Ovary (tissue), 9 donors: ENCODE results near the gene AOC2. TPM values are rescaled to one million over a fixed set of nuclear protein-coding genes. Genes with fewer than 3 reads are reported as not detected.
"Not testable (repeated sequence)": the region's sequence is repeated elsewhere in the genome, so short reads cannot be mapped to it uniquely, and the experiment has no call there.

Source experiments
- DNase-seq, 5 donors: peaks; one replicate each; pipeline ENCODE4 v3.0.0-alpha.2; 2019 to 2020
- H3K27ac ChIP-seq, 2 donors: fragments of 200-600 bp; one replicate each; pipeline versions ENCODE4 v1.5.1 to v1.8.0; 2019 to 2022
- H3K27me3 ChIP-seq: fragments of 200-600 bp; one replicate; pipeline ENCODE4 v1.8.0; 2022
- H3K36me3 ChIP-seq: fragments of 200-600 bp; sonication (generic); one replicate; pipeline ENCODE4 v1.5.1; 2019
- H3K4me1 ChIP-seq: one replicate; pipeline ENCODE4 v1.8.1; 2013; ENCODE audit warnings: mild to moderate bottlenecking, moderate library complexity; ENCODE audit not compliant: insufficient read depth
- H3K4me3 ChIP-seq: fragments of 200-600 bp; sonication (generic); one replicate; pipeline ENCODE4 v1.5.1; 2017
- H3K9me3 ChIP-seq, 2 donors: fragments of 200-600 bp in 1 of 2; sonication (generic) in 1 of 2; one replicate each; pipeline versions ENCODE4 v1.5.1 to v1.8.1; 2013 to 2019; ENCODE audit warnings: mild to moderate bottlenecking in 1 of 2, moderate library complexity in 1 of 2
- EP300 ChIP-seq: sonication (generic); formaldehyde crosslinking; IDR thresholded peaks from one replicate; pipeline ENCODE4 v1.6.1; 2017; ENCODE audit warnings: antibody characterized with exemption
- POLR2A ChIP-seq: fragments of 450-650 bp; IDR thresholded peaks from one replicate; pipeline ENCODE4 v1.6.1; 2017; ENCODE audit warnings: antibody characterized with exemption, mild to moderate bottlenecking, moderate library complexity
- WGBS, 3 donors: extraction: QIAGEN DNeasy Blood & Tissue Kit in 1 of 3; methylation state at CpG; one replicate each; pipeline versions ENCODE4 v1.1.5 to v1.1.7; 2013 to 2017; 5-methylcytosine and 5-hydroxymethylcytosine counted together
- intact Hi-C, 4 donors: fragments of 100-400 bp; cut with DNase I; formaldehyde crosslinking; loops; one replicate each; pipeline versions ENCODE4 v1.11.0 to v1.15.1; 2022 to 2023
- microRNA-seq, 3 donors: library from miRNA; unstranded; fragments of <30 nt; microRNA quantifications; one replicate each; pipeline versions ENCODE4 to v1.2.0, GENCODE V29; 2019 to 2020
- polyA plus RNA-seq, 2 donors: library from polyadenylated mRNA; stranded (reverse); fragments of 200-250 nt in 1 of 2; fragments of 350-450 nt in 1 of 2; fragmentation: Illumina TruSeq in 1 of 2; extraction: RNeasy Lipid Tissue Mini Kit (QIAGEN cat#74804) in 1 of 2; gene quantifications; one replicate each; pipeline ENCODE4 v1.2.3, GENCODE V29; 2013 to 2014
- small RNA-seq: library from RNA; depleted of rRNA; stranded (forward); fragments of <200 nt; gene quantifications from one replicate; pipeline ENCODE3, GENCODE V24; 2016
- total RNA-seq, 7 donors: library from RNA; depleted of rRNA in 2 of 7; stranded (reverse); fragments of >200 nt in 2 of 7; fragmentation: NEBNext Ultra II Directional in 3 of 7; extraction: Animal tissue kit (Norgen Biotek cat#: 25700) in 3 of 7; gene quantifications; one replicate each; pipeline versions ENCODE4 v1.1.0 to v1.2.4, GENCODE V29; 2016 to 2023
- TF ChIP-seq, protein P1 (sequence below), 3 donors: fragments of 450-650 bp in 2 of 3; fragments of 200-600 bp in 1 of 3; IDR thresholded peaks; one replicate each; pipeline versions ENCODE4 v1.5.1 to v1.8.0; 2016 to 2022; ENCODE audit warnings: antibody characterized with exemption in 3 of 3, mild to moderate bottlenecking in 1 of 3
- donor health status: DM: no; HTN: no; CAD: no; lungs with moderate emphysema.
- donor health status: DM: no; HTN: no; CAD: no.
- donor health status: Bipolar disorder and iron deficiency.
- donor health status: DM: yes; HTN: yes; CAD: no.
- donor health status: DM: no; HTN: no; CAD: no.
- donor health status: DM: yes; HTN: yes; CAD: no.

AOC2 gene
- total and polyA plus RNA-seq, 9 donors: 0.40 to 6.3 (median 1.3) TPM

- Histone ChIP-seq H3K27me3 (no peaks in the 10 kb centered on the region), H3K4me3 (no peak overlapping the region), H3K36me3 (no peaks in the 10 kb centered on the region), H3K9me3 (no peaks in the 10 kb centered on the region), H3K27ac (no peak overlapping the region), H3K4me1 (peaks cover 3% of the 10 kb centered on the region)
- TF ChIP-seq EP300 (no peak), POLR2A (no peak)
- TF ChIP-seq, protein P1, sequence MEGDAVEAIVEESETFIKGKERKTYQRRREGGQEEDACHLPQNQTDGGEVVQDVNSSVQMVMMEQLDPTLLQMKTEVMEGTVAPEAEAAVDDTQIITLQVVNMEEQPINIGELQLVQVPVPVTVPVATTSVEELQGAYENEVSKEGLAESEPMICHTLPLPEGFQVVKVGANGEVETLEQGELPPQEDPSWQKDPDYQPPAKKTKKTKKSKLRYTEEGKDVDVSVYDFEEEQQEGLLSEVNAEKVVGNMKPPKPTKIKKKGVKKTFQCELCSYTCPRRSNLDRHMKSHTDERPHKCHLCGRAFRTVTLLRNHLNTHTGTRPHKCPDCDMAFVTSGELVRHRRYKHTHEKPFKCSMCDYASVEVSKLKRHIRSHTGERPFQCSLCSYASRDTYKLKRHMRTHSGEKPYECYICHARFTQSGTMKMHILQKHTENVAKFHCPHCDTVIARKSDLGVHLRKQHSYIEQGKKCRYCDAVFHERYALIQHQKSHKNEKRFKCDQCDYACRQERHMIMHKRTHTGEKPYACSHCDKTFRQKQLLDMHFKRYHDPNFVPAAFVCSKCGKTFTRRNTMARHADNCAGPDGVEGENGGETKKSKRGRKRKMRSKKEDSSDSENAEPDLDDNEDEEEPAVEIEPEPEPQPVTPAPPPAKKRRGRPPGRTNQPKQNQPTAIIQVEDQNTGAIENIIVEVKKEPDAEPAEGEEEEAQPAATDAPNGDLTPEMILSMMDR (IDR thresholded peaks at IDR 0.05): no peak
- intact Hi-C loops: no loop called here
- DNase-seq: peak; percentile 34 to 71 (median 66)
- WGBS, 3 donors: 1 to 4% (median 2%) methylated on average over 2 of the region's 2 CpGs
These were observed 50.8 kb downstream of the AOC2 start for GRCh38 chr17:42895185-42895555.

DNA sequence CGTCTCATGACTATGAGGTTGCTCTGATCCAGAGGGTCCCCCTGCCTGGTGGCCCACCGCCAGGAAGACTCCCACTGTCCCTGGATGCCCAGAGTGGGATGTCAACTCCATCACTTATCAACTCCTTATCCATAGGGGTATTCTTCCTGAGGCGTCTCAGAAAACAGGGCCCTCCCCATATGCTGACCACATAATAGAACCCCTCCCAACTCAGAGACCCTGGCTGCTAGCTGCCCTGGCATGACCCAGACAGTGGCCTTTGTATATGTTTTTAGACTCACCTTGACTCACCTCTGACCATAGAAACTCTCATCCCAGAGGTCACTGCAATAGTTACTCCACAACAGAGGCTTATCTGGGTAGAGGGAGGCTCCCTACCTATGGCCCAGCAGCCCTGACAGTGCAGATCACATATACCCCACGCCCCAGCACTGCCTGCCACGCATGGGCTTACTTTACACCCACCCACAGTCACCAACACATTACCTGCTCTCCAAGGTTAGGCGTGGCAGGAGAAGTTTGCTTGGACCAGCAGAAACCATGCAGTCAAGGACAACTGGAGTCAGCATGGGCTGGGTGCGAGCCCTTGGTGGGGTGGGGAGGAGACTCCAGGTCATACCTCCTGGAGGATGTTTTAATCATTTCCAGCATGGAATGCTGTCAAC is 53.9 kb downstream of the AOC2 start:
- intact Hi-C loops: no loop called here
- TF ChIP-seq POLR2A: no peak
- H3K27me3 ChIP-seq: no peaks in the 10 kb centered on the region
- no peaks in the 10 kb centered on the region for H3K9me3 ChIP-seq
- DNase-seq: no peak
- no peak overlapping the region for H3K4me3 ChIP-seq
- no peak overlapping the region for H3K27ac ChIP-seq
- no peaks in the 10 kb centered on the region for H3K4me1 ChIP-seq
- H3K36me3 ChIP-seq: no peaks in the 10 kb centered on the region
- 83 to 88% (median 87%) methylated on average over 7 of the region's 7 CpGs for WGBS, 3 donors

- H3K27me3 ChIP-seq, H3K4me3 ChIP-seq, H3K9me3 ChIP-seq, H3K4me1 ChIP-seq, H3K36me3 ChIP-seq, intact Hi-C loops, H3K27ac ChIP-seq, DNase-seq: not testable (repeated sequence)
- 72 to 80% (median 77%) methylated on average over 3 of the region's 3 CpGs for WGBS, 3 donors
These were observed 55.6 kb downstream of the AOC2 start for GRCh38 chr17:42899981-42900380.

Small RNA genes lying within 50 kb of the gene (microRNA-seq; reads per million reads assigned to microRNA genes)
- 0 reads per million in 3 donors for gene MIR6781

Small RNA genes lying within 50 kb of the gene (small RNA-seq; reads per million reads assigned to genes)
- gene MIR6781: not detected
- gene RNU6-287P: not detected

Other genes with a start within 250 kb of the AOC2 start
- gene RETREG3, start 235.2 kb upstream of the AOC2 start, total RNA-seq: 10 to 100 TPM; 39.3 to 63.0 (median 46.4) TPM
- gene RETREG3, start 235.2 kb upstream of the AOC2 start, polyA plus RNA-seq: 10 to 100 TPM; 25.8 to 37.3 TPM
- 10 to 100 TPM; 12.8 to 41.2 (median 25.6) TPM for gene TUBG1, start 234.9 kb upstream of the AOC2 start, total RNA-seq
- gene TUBG1, start 234.9 kb upstream of the AOC2 start, polyA plus RNA-seq: 10 to 100 TPM; 11.3 to 14.3 TPM
- gene TUBG2, start 185.3 kb upstream of the AOC2 start, total RNA-seq: 10 to 100 TPM; 19.4 to 30.0 (median 23.2) TPM
- gene TUBG2, start 185.3 kb upstream of the AOC2 start, polyA plus RNA-seq: 10 to 100 TPM; 20.9 to 21.5 TPM
- gene PLEKHH3, start 167.6 kb upstream of the AOC2 start, total RNA-seq: 10 to 100 TPM; 23.6 to 81.6 (median 58.4) TPM
- gene PLEKHH3, start 167.6 kb upstream of the AOC2 start, polyA plus RNA-seq: 10 to 100 TPM in 1 of 2 donors, 1 to 10 TPM in 1; 2.1 to 30.9 TPM
- 1 to 10 TPM; 1.5 to 6.8 (median 3.7) TPM for gene CCR10, start 162.7 kb upstream of the AOC2 start, total RNA-seq
- gene CCR10, start 162.7 kb upstream of the AOC2 start, polyA plus RNA-seq: 1 to 10 TPM in 1 of 2 donors, under 1 TPM in 1; 0.15 to 2.7 TPM
- 10 to 100 TPM in 5 of 7 donors, 1 to 10 TPM in 2; 3.7 to 41.4 (median 15.5) TPM for gene CNTNAP1, start 162.0 kb upstream of the AOC2 start, total RNA-seq
- gene CNTNAP1, start 162.0 kb upstream of the AOC2 start, polyA plus RNA-seq: 1 to 10 TPM; 7.0 to 7.5 TPM
- gene EZH1, start 99.5 kb upstream of the AOC2 start, total RNA-seq: 10 to 100 TPM; 32.9 to 83.4 (median 67.8) TPM
- gene EZH1, start 99.5 kb upstream of the AOC2 start, polyA plus RNA-seq: 10 to 100 TPM; 45.1 to 95.2 TPM
- 10 to 100 TPM in 6 of 7 donors, 1 to 10 TPM in 1; 4.4 to 53.7 (median 19.6) TPM for gene RAMP2, start 83.4 kb upstream of the AOC2 start, total RNA-seq
- 10 to 100 TPM; 39.6 to 98.5 TPM for gene RAMP2, start 83.4 kb upstream of the AOC2 start, polyA plus RNA-seq
- 10 to 100 TPM; 33.7 to 49.1 (median 35.8) TPM for gene VPS25, start 71.1 kb upstream of the AOC2 start, total RNA-seq
- 10 to 100 TPM; 49.0 to 56.5 TPM for gene VPS25, start 71.1 kb upstream of the AOC2 start, polyA plus RNA-seq
- 10 to 100 TPM in 1 of 7 donors, 1 to 10 TPM in 6; 1.5 to 11.9 (median 3.4) TPM for gene WNK4, start 64.0 kb upstream of the AOC2 start, total RNA-seq
- 1 to 10 TPM; 1.1 to 1.5 TPM for gene WNK4, start 64.0 kb upstream of the AOC2 start, polyA plus RNA-seq
- gene COA3, start 45.9 kb upstream of the AOC2 start, total RNA-seq: 10 to 100 TPM; 49.1 to 78.2 (median 62.9) TPM
- gene COA3, start 45.9 kb upstream of the AOC2 start, polyA plus RNA-seq: 10 to 100 TPM; 77.6 to 80.0 TPM
- gene CNTD1, start 45.7 kb upstream of the AOC2 start, total RNA-seq: under 1 TPM in 5 of 7 donors, not detected in 2; 0.30 to 0.79 (median 0.33) TPM
- gene CNTD1, start 45.7 kb upstream of the AOC2 start, polyA plus RNA-seq: under 1 TPM; 0.22 to 0.36 TPM
- 10 to 100 TPM; 47.5 to 75.3 (median 54.6) TPM for gene BECN1, start 20.3 kb upstream of the AOC2 start, total RNA-seq
- 10 to 100 TPM; 47.2 to 67.5 TPM for gene BECN1, start 20.3 kb upstream of the AOC2 start, polyA plus RNA-seq
- 10 to 100 TPM; 28.6 to 85.8 (median 61.9) TPM for gene PSME3, start 11.2 kb upstream of the AOC2 start, total RNA-seq
- 100 to 1,000 TPM in 1 of 2 donors, 10 to 100 TPM in 1; 31.7 to 118 TPM for gene PSME3, start 11.2 kb upstream of the AOC2 start, polyA plus RNA-seq
- gene AOC3, start 6.6 kb downstream of the AOC2 start, total RNA-seq: 100 to 1,000 TPM in 1 of 7 donors, 10 to 100 TPM in 3, 1 to 10 TPM in 2, under 1 TPM in 1; 0.72 to 112 (median 12.4) TPM
- gene AOC3, start 6.6 kb downstream of the AOC2 start, polyA plus RNA-seq: 100 to 1,000 TPM in 1 of 2 donors, 10 to 100 TPM in 1; 22.5 to 197 TPM
- 1 to 10 TPM in 1 of 7 donors, under 1 TPM in 1, not detected in 5; 0.69 to 1.7 TPM for gene G6PC1, start 56.2 kb downstream of the AOC2 start, total RNA-seq
- not detected for gene G6PC1, start 56.2 kb downstream of the AOC2 start, polyA plus RNA-seq
- 10 to 100 TPM; 17.8 to 51.4 (median 40.6) TPM for gene AARSD1, start 119.9 kb downstream of the AOC2 start, total RNA-seq
- gene AARSD1, start 119.9 kb downstream of the AOC2 start, polyA plus RNA-seq: 10 to 100 TPM; 49.7 to 50.1 TPM
- 1 to 10 TPM in 1 of 7 donors, under 1 TPM in 5, not detected in 1; 0.45 to 2.6 (median 0.66) TPM for gene PTGES3L, start 135.5 kb downstream of the AOC2 start, total RNA-seq
- 1 to 10 TPM in 1 of 2 donors, under 1 TPM in 1; 0.56 to 2.1 TPM for gene PTGES3L, start 135.5 kb downstream of the AOC2 start, polyA plus RNA-seq
- gene RUNDC1, start 136.0 kb downstream of the AOC2 start, total RNA-seq: 10 to 100 TPM in 5 of 7 donors, 1 to 10 TPM in 2; 8.2 to 19.4 (median 13.3) TPM
- 10 to 100 TPM in 1 of 2 donors, 1 to 10 TPM in 1; 6.1 to 12.1 TPM for gene RUNDC1, start 136.0 kb downstream of the AOC2 start, polyA plus RNA-seq
- 1,000 to 10,000 TPM; 1,130 to 2,473 (median 1,529) TPM for gene RPL27, start 153.8 kb downstream of the AOC2 start, total RNA-seq
- 1,000 to 10,000 TPM; 3,204 to 5,312 TPM for gene RPL27, start 153.8 kb downstream of the AOC2 start, polyA plus RNA-seq
- gene IFI35, start 162.2 kb downstream of the AOC2 start, total RNA-seq: 10 to 100 TPM; 26.3 to 38.3 (median 29.7) TPM
- 10 to 100 TPM; 13.0 to 39.7 TPM for gene IFI35, start 162.2 kb downstream of the AOC2 start, polyA plus RNA-seq
- 100 to 1,000 TPM; 121 to 421 (median 356) TPM for gene VAT1, start 177.8 kb downstream of the AOC2 start, total RNA-seq
- gene VAT1, start 177.8 kb downstream of the AOC2 start, polyA plus RNA-seq: 100 to 1,000 TPM; 217 to 251 TPM
- 10 to 100 TPM in 2 of 7 donors, 1 to 10 TPM in 5; 2.5 to 11.6 (median 6.8) TPM for gene RND2, start 180.7 kb downstream of the AOC2 start, total RNA-seq
- gene RND2, start 180.7 kb downstream of the AOC2 start, polyA plus RNA-seq: 1 to 10 TPM; 2.7 to 4.0 TPM